IPS-18a (cell line): ENCODE measurements around the gene PTPRB.
"Not testable (repeated sequence)": the region's sequence is repeated elsewhere in the genome, so short reads cannot be mapped to it uniquely, and the experiment has no call there.

ENCODE experiments used
- H3K27ac ChIP-seq: one replicate; pipeline ENCODE4 v1.5.1; 2013; ENCODE audit warnings: low read length
- H3K27me3 ChIP-seq: one replicate; pipeline ENCODE4 v1.6.1; 2013; ENCODE audit warnings: mild to moderate bottlenecking, low read length; ENCODE audit not compliant: control insufficient read depth, insufficient read depth
- H3K36me3 ChIP-seq: one replicate; pipeline ENCODE4 v1.6.1; 2013; ENCODE audit warnings: low read depth, low read length; ENCODE audit not compliant: control insufficient read depth
- H3K4me1 ChIP-seq: one replicate; pipeline ENCODE4 v1.6.1; 2013; ENCODE audit warnings: low read depth, low read length; ENCODE audit not compliant: control insufficient read depth
- H3K4me3 ChIP-seq: one replicate; pipeline ENCODE4 v1.5.1; 2013; ENCODE audit warnings: low read length
- H3K9ac ChIP-seq: one replicate; pipeline ENCODE4 v1.6.1; 2013; ENCODE audit warnings: mild to moderate bottlenecking, low read length, moderate library complexity
- H3K9me3 ChIP-seq: one replicate; pipeline ENCODE4 v1.6.1; 2013; ENCODE audit warnings: low read depth, low read length; ENCODE audit not compliant: control insufficient read depth

Gene PTPRB

GRCh38 chr12:70534466-70534865 lies 102.8 kb downstream of the PTPRB start:
- H3K36me3 ChIP-seq: no peaks in the 10 kb centered on the region
- H3K27ac ChIP-seq: no peak overlapping the region
- no peaks in the 10 kb centered on the region for H3K4me1 ChIP-seq
- no peak overlapping the region for H3K4me3 ChIP-seq
- H3K9me3 ChIP-seq: no peaks in the 10 kb centered on the region
- H3K27me3 ChIP-seq: no peaks in the 10 kb centered on the region
- no peak overlapping the region for H3K9ac ChIP-seq

GRCh38 chr12:70529647-70530046 lies 107.6 kb downstream of the PTPRB start:
- Histone ChIP-seq H3K4me1 (no peaks in the 10 kb centered on the region), H3K9ac (no peak overlapping the region), H3K4me3 (no peak overlapping the region), H3K36me3 (no peaks in the 10 kb centered on the region), H3K9me3 (no peaks in the 10 kb centered on the region), H3K27ac (no peak overlapping the region), H3K27me3 (no peaks in the 10 kb centered on the region)

- H3K9me3 ChIP-seq: no peaks in the 10 kb centered on the region
- H3K4me3 ChIP-seq: no peak overlapping the region
- no peaks in the 10 kb centered on the region for H3K27me3 ChIP-seq
- H3K9ac ChIP-seq: no peak overlapping the region
- no peaks in the 10 kb centered on the region for H3K36me3 ChIP-seq
- no peak overlapping the region for H3K27ac ChIP-seq
- H3K4me1 ChIP-seq: no peaks in the 10 kb centered on the region
Measured at GRCh38 chr12:70520847-70521246, 116.4 kb downstream of the PTPRB start.

- Histone ChIP-seq H3K9ac (no peak overlapping the region), H3K27me3 (no peaks in the 10 kb centered on the region), H3K4me3 (no peak overlapping the region), H3K9me3 (peaks cover 2% of the 10 kb centered on the region), H3K4me1 (no peaks in the 10 kb centered on the region), H3K36me3 (no peaks in the 10 kb centered on the region), H3K27ac (no peak overlapping the region)
Measured at GRCh38 chr12:70513426-70513825, 123.8 kb downstream of the PTPRB start.

- Histone ChIP-seq H3K36me3 (no peaks in the 10 kb centered on the region), H3K9me3 (peaks cover 5% of the 10 kb centered on the region), H3K4me1 (peaks cover 9% of the 10 kb centered on the region), H3K27ac (no peak overlapping the region), H3K4me3 (no peak overlapping the region), H3K9ac (no peak overlapping the region), H3K27me3 (no peaks in the 10 kb centered on the region)
Measured at GRCh38 chr12:70508178-70508577, 129.1 kb downstream of the PTPRB start.

- peaks cover 5% of the 10 kb centered on the region for H3K9me3 ChIP-seq
- H3K9ac ChIP-seq: no peak overlapping the region
- H3K27ac ChIP-seq: no peak overlapping the region
- H3K4me1 ChIP-seq: peaks cover 9% of the 10 kb centered on the region
- no peaks in the 10 kb centered on the region for H3K27me3 ChIP-seq
- H3K36me3 ChIP-seq: no peaks in the 10 kb centered on the region
- peak overlapping the region; percentile 13 for H3K4me3 ChIP-seq
Measured at GRCh38 chr12:70507442-70507841, 129.8 kb downstream of the PTPRB start.

- H3K9me3 ChIP-seq: peaks cover 6% of the 10 kb centered on the region
- no peak overlapping the region for H3K27ac ChIP-seq
- H3K27me3 ChIP-seq: no peaks in the 10 kb centered on the region
- no peak overlapping the region for H3K9ac ChIP-seq
- H3K36me3 ChIP-seq: no peaks in the 10 kb centered on the region
- no peak overlapping the region for H3K4me3 ChIP-seq
- H3K4me1 ChIP-seq: no peaks in the 10 kb centered on the region
Measured at GRCh38 chr12:70497508-70497907, 139.7 kb downstream of the PTPRB start.

GRCh38 chr12:70492904-70493303 lies 144.3 kb downstream of the PTPRB start:
- H3K27ac ChIP-seq, H3K36me3 ChIP-seq: not testable (repeated sequence)

GRCh38 chr12:70490928-70491327 lies 146.3 kb downstream of the PTPRB start:
- not testable (repeated sequence) for H3K4me3 ChIP-seq, H3K9me3 ChIP-seq, H3K27ac ChIP-seq, H3K4me1 ChIP-seq, H3K27me3 ChIP-seq, H3K9ac ChIP-seq, H3K36me3 ChIP-seq

More at GRCh38 chr12:70492904-70493303, 144.3 kb downstream of the PTPRB start:
- H3K4me3 ChIP-seq, H3K9ac ChIP-seq, H3K4me1 ChIP-seq, H3K9me3 ChIP-seq, H3K27me3 ChIP-seq: not testable (repeated sequence)

GRCh38 chr12:70487440-70487839 lies 149.8 kb downstream of the PTPRB start:
- H3K4me1 ChIP-seq: no peaks in the 10 kb centered on the region
- H3K9me3 ChIP-seq: no peaks in the 10 kb centered on the region
- H3K36me3 ChIP-seq: no peaks in the 10 kb centered on the region
- H3K4me3 ChIP-seq: no peak overlapping the region
- no peaks in the 10 kb centered on the region for H3K27me3 ChIP-seq
- H3K27ac ChIP-seq: no peak overlapping the region
- no peak overlapping the region for H3K9ac ChIP-seq

GRCh38 chr12:70486588-70486987 lies 150.6 kb downstream of the PTPRB start:
- no peaks in the 10 kb centered on the region for H3K36me3 ChIP-seq
- H3K9ac ChIP-seq: no peak overlapping the region
- no peak overlapping the region for H3K4me3 ChIP-seq
- H3K9me3 ChIP-seq: no peaks in the 10 kb centered on the region
- no peak overlapping the region for H3K27ac ChIP-seq
- H3K27me3 ChIP-seq: no peaks in the 10 kb centered on the region
- no peaks in the 10 kb centered on the region for H3K4me1 ChIP-seq

- H3K27me3 ChIP-seq: no peaks in the 10 kb centered on the region
- H3K9ac ChIP-seq: no peak overlapping the region
- H3K27ac ChIP-seq: no peak overlapping the region
- no peaks in the 10 kb centered on the region for H3K4me1 ChIP-seq
- H3K4me3 ChIP-seq: no peak overlapping the region
- no peaks in the 10 kb centered on the region for H3K36me3 ChIP-seq
- no peaks in the 10 kb centered on the region for H3K9me3 ChIP-seq
Measured at GRCh38 chr12:70485704-70486103, 151.5 kb downstream of the PTPRB start.
